Activated T-helper 17 cell treated with anti-CD3 and anti-CD28 coated beads, Interleukin-2, amount 50 U/mL, for 72 hours (primary cell): Measurements from ENCODE around the gene PI4KB. TPM values are rescaled to one million over a fixed set of nuclear protein-coding genes. Genes with fewer than 3 reads are reported as not detected.
A peak's percentile ranks its signal among the peaks of the same experiment; 100 is the strongest.

Experiments used
- ATAC-seq: fragments of 150-1000 bp; cut with Tn5 transposase; replicated peaks from 2 replicates; pipeline ENCODE4 v1.10.0; 2021; ENCODE audit warnings: mild to moderate bottlenecking, moderate library complexity
- H3K27ac Mint-ChIP-seq: one replicate; pipeline ENCODE4 v1.8.0; 2022; ENCODE audit warnings: mixed read lengths
- H3K27me3 Mint-ChIP-seq: one replicate; pipeline ENCODE4 v1.8.0; 2022; ENCODE audit warnings: mixed read lengths
- H3K36me3 Mint-ChIP-seq: one replicate; pipeline ENCODE4 v1.8.0; 2022; ENCODE audit warnings: low read depth, mild to moderate bottlenecking, mixed read lengths
- H3K4me1 Mint-ChIP-seq: one replicate; pipeline ENCODE4 v1.8.0; 2022; ENCODE audit warnings: mixed read lengths
- H3K4me3 Mint-ChIP-seq: one replicate; pipeline ENCODE4 v1.8.0; 2022; ENCODE audit warnings: mild to moderate bottlenecking, mixed read lengths
- H3K9me3 Mint-ChIP-seq: one replicate; pipeline ENCODE4 v1.8.0; 2022; ENCODE audit warnings: mixed read lengths
- total RNA-seq, 2 donors: library from RNA; stranded (reverse); gene quantifications; one replicate each; pipeline ENCODE4 v1.2.3, GENCODE V29; 2022

The PI4KB gene
- total RNA-seq, 2 donors from 2014 or later: 70.0 to 76.8 TPM

- peak; percentile 28 for ATAC-seq
Observed at GRCh38 chr1:151327903-151328674, 873 bp upstream of the PI4KB start.

GRCh38 chr1:151326619-151327222, 495 bp downstream of the PI4KB start:
- H3K4me1 Mint-ChIP-seq: peaks cover 35% of the 10 kb centered on the region
- peak overlapping the region; percentile 100 for H3K4me3 Mint-ChIP-seq
- H3K9me3 Mint-ChIP-seq: no peaks in the 10 kb centered on the region
- peaks cover 52% of the 10 kb centered on the region for H3K36me3 Mint-ChIP-seq
- peak overlapping the region; percentile 99 for H3K27ac Mint-ChIP-seq
- no peaks in the 10 kb centered on the region for H3K27me3 Mint-ChIP-seq
- peak; percentile 74 for ATAC-seq

More at GRCh38 chr1:151327903-151328674, 873 bp upstream of the PI4KB start:
- Mint-ChIP-seq H3K27me3 (no peaks in the 10 kb centered on the region), H3K27ac (peak overlapping the region; percentile 99), H3K4me3 (peak overlapping the region; percentile 100), H3K36me3 (peaks cover 39% of the 10 kb centered on the region), H3K9me3 (no peaks in the 10 kb centered on the region), H3K4me1 (peaks cover 29% of the 10 kb centered on the region)

GRCh38 chr1:151325646-151326429, 1.4 kb downstream of the PI4KB start:
- Mint-ChIP-seq H3K9me3 (no peaks in the 10 kb centered on the region), H3K27me3 (no peaks in the 10 kb centered on the region), H3K4me3 (peak overlapping the region; percentile 100), H3K27ac (peak overlapping the region; percentile 99), H3K36me3 (peaks cover 56% of the 10 kb centered on the region), H3K4me1 (peaks cover 36% of the 10 kb centered on the region)
- no peak for ATAC-seq

GRCh38 chr1:151325231-151325630, 2.0 kb downstream of the PI4KB start:
- peaks cover 62% of the 10 kb centered on the region for H3K36me3 Mint-ChIP-seq
- no peaks in the 10 kb centered on the region for H3K9me3 Mint-ChIP-seq
- ATAC-seq: no peak
- H3K27ac Mint-ChIP-seq: peak overlapping the region; percentile 99
- no peaks in the 10 kb centered on the region for H3K27me3 Mint-ChIP-seq
- H3K4me1 Mint-ChIP-seq: peaks cover 42% of the 10 kb centered on the region
- H3K4me3 Mint-ChIP-seq: peak overlapping the region; percentile 100

GRCh38 chr1:151324390-151324930, 2.8 kb downstream of the PI4KB start:
- peaks cover 70% of the 10 kb centered on the region for H3K36me3 Mint-ChIP-seq
- no peak overlapping the region for H3K4me3 Mint-ChIP-seq
- H3K9me3 Mint-ChIP-seq: no peaks in the 10 kb centered on the region
- H3K4me1 Mint-ChIP-seq: peaks cover 43% of the 10 kb centered on the region
- H3K27me3 Mint-ChIP-seq: no peaks in the 10 kb centered on the region
- H3K27ac Mint-ChIP-seq: no peak overlapping the region
- no peak for ATAC-seq

GRCh38 chr1:151318975-151319374, 8.2 kb downstream of the PI4KB start:
- ATAC-seq: peak; percentile 42
- Mint-ChIP-seq H3K9me3 (no peaks in the 10 kb centered on the region), H3K36me3 (peaks cover 85% of the 10 kb centered on the region), H3K4me3 (no peak overlapping the region), H3K4me1 (peaks cover 26% of the 10 kb centered on the region), H3K27ac (no peak overlapping the region), H3K27me3 (no peaks in the 10 kb centered on the region)

GRCh38 chr1:151315565-151316235, 11.5 kb downstream of the PI4KB start:
- Mint-ChIP-seq H3K4me3 (no peak overlapping the region), H3K27ac (peak overlapping the region; percentile 63), H3K9me3 (no peaks in the 10 kb centered on the region), H3K36me3 (peaks cover 90% of the 10 kb centered on the region), H3K4me1 (peaks cover 40% of the 10 kb centered on the region), H3K27me3 (no peaks in the 10 kb centered on the region)
- ATAC-seq: no peak

GRCh38 chr1:151314137-151314875, 12.9 kb downstream of the PI4KB start:
- Mint-ChIP-seq H3K36me3 (peaks cover 90% of the 10 kb centered on the region), H3K4me3 (no peak overlapping the region), H3K27me3 (no peaks in the 10 kb centered on the region), H3K9me3 (no peaks in the 10 kb centered on the region), H3K27ac (peak overlapping the region; percentile 98), H3K4me1 (peaks cover 35% of the 10 kb centered on the region)
- ATAC-seq: no peak

- peaks cover 35% of the 10 kb centered on the region for H3K4me1 Mint-ChIP-seq
- peak overlapping the region; percentile 98 for H3K27ac Mint-ChIP-seq
- H3K36me3 Mint-ChIP-seq: peaks cover 90% of the 10 kb centered on the region
- no peaks in the 10 kb centered on the region for H3K27me3 Mint-ChIP-seq
- H3K4me3 Mint-ChIP-seq: no peak overlapping the region
- no peak for ATAC-seq
- H3K9me3 Mint-ChIP-seq: no peaks in the 10 kb centered on the region
Observed at GRCh38 chr1:151313501-151313900, 13.7 kb downstream of the PI4KB start.

GRCh38 chr1:151312826-151313225, 14.4 kb downstream of the PI4KB start:
- Mint-ChIP-seq H3K4me3 (peak overlapping the region; percentile 80), H3K27me3 (no peaks in the 10 kb centered on the region), H3K27ac (peak overlapping the region; percentile 98), H3K9me3 (no peaks in the 10 kb centered on the region), H3K36me3 (peaks cover 94% of the 10 kb centered on the region), H3K4me1 (peaks cover 35% of the 10 kb centered on the region)
- no peak for ATAC-seq

GRCh38 chr1:151312411-151312810, 14.8 kb downstream of the PI4KB start:
- no peaks in the 10 kb centered on the region for H3K9me3 Mint-ChIP-seq
- peak overlapping the region; percentile 80 for H3K4me3 Mint-ChIP-seq
- H3K36me3 Mint-ChIP-seq: peaks cover 94% of the 10 kb centered on the region
- no peaks in the 10 kb centered on the region for H3K27me3 Mint-ChIP-seq
- H3K27ac Mint-ChIP-seq: peak overlapping the region; percentile 98
- no peak for ATAC-seq
- peaks cover 31% of the 10 kb centered on the region for H3K4me1 Mint-ChIP-seq

GRCh38 chr1:151311589-151312331, 15.5 kb downstream of the PI4KB start:
- Mint-ChIP-seq H3K27me3 (no peaks in the 10 kb centered on the region), H3K36me3 (peaks cover 98% of the 10 kb centered on the region), H3K4me3 (peak overlapping the region; percentile 80), H3K27ac (peak overlapping the region; percentile 98), H3K4me1 (peaks cover 30% of the 10 kb centered on the region), H3K9me3 (no peaks in the 10 kb centered on the region)
- ATAC-seq: peak; percentile 100

- H3K36me3 Mint-ChIP-seq: peaks cover 98% of the 10 kb centered on the region
- H3K4me3 Mint-ChIP-seq: peak overlapping the region; percentile 80
- H3K27me3 Mint-ChIP-seq: no peaks in the 10 kb centered on the region
- ATAC-seq: no peak
- H3K9me3 Mint-ChIP-seq: no peaks in the 10 kb centered on the region
- H3K27ac Mint-ChIP-seq: peak overlapping the region; percentile 98
- peaks cover 30% of the 10 kb centered on the region for H3K4me1 Mint-ChIP-seq
Observed at GRCh38 chr1:151311011-151311410, 16.2 kb downstream of the PI4KB start.
